Keratinocyte (primary cell): ENCODE results near the gene OR56A4. TPM values are rescaled to one million over a fixed set of nuclear protein-coding genes. Genes with fewer than 3 reads are reported as not detected.
"Not testable (repeated sequence)": the region's sequence is repeated elsewhere in the genome, so short reads cannot be mapped to it uniquely, and the experiment has no call there.

ENCODE experiments used
- DNase-seq: peaks from one replicate; pipeline ENCODE4 v3.0.0-alpha.2; 2011; ENCODE audit warnings: low read depth, missing footprints, low spot score
- FAIRE-seq: peaks from 2 replicates; lab custom pipeline; 2011; peaks lifted over from hg19 to GRCh38; lab: Jason Lieb, UNC
- H2AFZ ChIP-seq: 2 replicates; pipeline ENCODE4 v1.6.0; 2012; ENCODE audit warnings: low read length, control low read depth, inconsistent platforms; ENCODE audit not compliant: control insufficient read depth
- H3K27ac ChIP-seq: 2 replicates; pipeline ENCODE4 v1.5.1; 2011; ENCODE audit warnings: low read length; ENCODE audit not compliant: control insufficient read depth, insufficient read depth
- H3K27me3 ChIP-seq: 3 replicates; pipeline ENCODE4 v1.6.0; 2011; ENCODE audit warnings: low read length; ENCODE audit not compliant: control insufficient read depth, insufficient read depth; ENCODE audit errors: extremely low read depth
- H3K36me3 ChIP-seq, 2 experiments: 2 replicates in 1 of 2; 3 replicates in 1 of 2; pipeline ENCODE4 v1.5.1; 2011; ENCODE audit warnings: low read length in 2 of 2, mild to moderate bottlenecking in 1 of 2; ENCODE audit not compliant: control insufficient read depth in 2 of 2, insufficient read depth in 2 of 2; ENCODE audit errors: extremely low read depth in 1 of 2
- H3K4me1 ChIP-seq: 3 replicates; pipeline ENCODE4 v1.5.1; 2011; ENCODE audit warnings: low read length; ENCODE audit not compliant: control insufficient read depth, insufficient read depth; ENCODE audit errors: extremely low read depth
- H3K4me2 ChIP-seq: 3 replicates; pipeline ENCODE4 v1.6.0; 2011; ENCODE audit warnings: low read depth, low read length; ENCODE audit not compliant: control insufficient read depth, insufficient read depth; ENCODE audit errors: extremely low read depth
- H3K4me3 ChIP-seq, 3 experiments: fragments of 200-600 bp in 1 of 3; sonication (generic) in 1 of 3; 2 replicates in 2 of 3; 3 replicates in 1 of 3; pipeline ENCODE4 v1.5.1; 2011 to 2016; ENCODE audit warnings: low read length in 3 of 3, mild to moderate bottlenecking in 3 of 3, control low read depth in 2 of 3, inconsistent platforms in 1 of 3, low read depth in 1 of 3, mixed read lengths in 1 of 3, mixed run types in 1 of 3, moderate library complexity in 1 of 3; ENCODE audit not compliant: control insufficient read depth in 2 of 3, insufficient read depth in 2 of 3; ENCODE audit errors: extremely low read depth in 1 of 3
- H3K79me2 ChIP-seq: 2 replicates; pipeline ENCODE4 v1.6.0; 2012; ENCODE audit warnings: low read length; ENCODE audit not compliant: control insufficient read depth, insufficient read depth
- H3K9ac ChIP-seq: 3 replicates; pipeline ENCODE4 v1.6.0; 2011; ENCODE audit warnings: low read length; ENCODE audit not compliant: control insufficient read depth, insufficient read depth; ENCODE audit errors: extremely low read depth
- H3K9me1 ChIP-seq: 3 replicates; pipeline ENCODE4 v1.6.0; 2011; ENCODE audit warnings: low read length; ENCODE audit not compliant: control insufficient read depth, insufficient read depth; ENCODE audit errors: extremely low read depth
- H3K9me3 ChIP-seq: 2 replicates; pipeline ENCODE4 v1.5.1; 2012; ENCODE audit warnings: low read depth, low read length; ENCODE audit not compliant: control insufficient read depth
- H4K20me1 ChIP-seq: 3 replicates; pipeline ENCODE4 v1.6.0; 2011; ENCODE audit warnings: low read length; ENCODE audit not compliant: control insufficient read depth, insufficient read depth; ENCODE audit errors: extremely low read depth
- CTCF ChIP-seq, 3 experiments: IDR thresholded peaks in 1 of 3; conservative IDR thresholded peaks in 1 of 3; optimal IDR thresholded peaks in 1 of 3; 2 replicates in 2 of 3; 3 replicates in 1 of 3; pipeline versions ENCODE3 to v1.5.1; 2011; ENCODE audit warnings: low read length in 3 of 3, mild to moderate bottlenecking in 3 of 3, moderate library complexity in 2 of 3, control low read depth in 1 of 3, inconsistent platforms in 1 of 3; ENCODE audit not compliant: insufficient read depth in 2 of 3; ENCODE audit errors: extremely low read depth in 1 of 3
- EZH2 ChIP-seq: IDR thresholded peaks from one replicate; pipeline ENCODE4 v1.6.1; 2012; ENCODE audit warnings: inconsistent platforms, mild to moderate bottlenecking, low read length, moderate library complexity
- dilution Hi-C: fragments of 300-500 bp; cut with MboI; formaldehyde crosslinking; loops from one replicate; pipeline ENCODE4 v1.7.0; 2020; ENCODE audit warnings: low sequenced_read_pairs; ENCODE audit not compliant: extremely low pct_ligation_motif_present
- polyA plus RNA-seq, 5 experiments: library from polyadenylated mRNA; depleted of rRNA in 3 of 5; stranded (reverse) in 3 of 5; stranded (forward) in 1 of 5; unstranded in 1 of 5; fragments of >200 nt; gene quantifications; 1 replicate in 1 of 5; 2 replicates in 3 of 5; 3 replicates in 1 of 5; pipeline versions ENCODE4 v1.2.1 to v1.2.3, GENCODE V29; 2011 to 2012; ENCODE audit warnings: missing spikeins in 2 of 5, low read depth in 1 of 5, low replicate concordance in 1 of 5

The OR56A4 gene
- polyA plus RNA-seq, 1 donor (not counting 4 experiments of a cell fraction or from before 2014, with no cell fraction given), result not detected

GRCh38 chr11:5967708-5968107 lies 39.0 kb downstream of the OR56A4 start:
- no peak overlapping the region for H3K9ac ChIP-seq
- no peak overlapping the region for H2AFZ ChIP-seq
- H3K9me1 ChIP-seq, result no peaks in the 10 kb centered on the region
- H3K79me2 ChIP-seq, result no peaks in the 10 kb centered on the region
- DNase-seq (no peak), FAIRE-seq (no peak)
- no peaks in the 10 kb centered on the region for H3K36me3 ChIP-seq
- H3K27ac ChIP-seq, result no peak overlapping the region
- H4K20me1 ChIP-seq, result no peaks in the 10 kb centered on the region
- dilution Hi-C loops, result no loop called here
- TF ChIP-seq EZH2 (no peak), CTCF (optimal IDR thresholded peaks at IDR 0.05 in 1 of 3, IDR thresholded peaks at IDR 0.05 in 1 of 3, conservative IDR thresholded peaks at IDR 0.05 in 1 of 3; ENCODE audit: extremely low read depth in 1 of 3, insufficient read depth in 2 of 3, low read length in 3 of 3) (no peak)
- H3K4me1 ChIP-seq, result no peaks in the 10 kb centered on the region
- H3K27me3 ChIP-seq, result no peaks in the 10 kb centered on the region
- H3K4me3 ChIP-seq, result no peak overlapping the region
- no peaks in the 10 kb centered on the region for H3K9me3 ChIP-seq
- H3K4me2 ChIP-seq, result no peak overlapping the region

- DNase-seq (no peak), FAIRE-seq (no peak)
- H3K36me3 ChIP-seq, result no peaks in the 10 kb centered on the region
- no peaks in the 10 kb centered on the region for H4K20me1 ChIP-seq
- no peaks in the 10 kb centered on the region for H3K9me3 ChIP-seq
- no peaks in the 10 kb centered on the region for H3K9me1 ChIP-seq
- H3K4me3 ChIP-seq, result no peak overlapping the region
- H3K4me1 ChIP-seq, result no peaks in the 10 kb centered on the region
- dilution Hi-C loops, result no loop called here
- H3K27ac ChIP-seq, result no peak overlapping the region
- H3K9ac ChIP-seq, result no peak overlapping the region
- TF ChIP-seq CTCF (optimal IDR thresholded peaks at IDR 0.05 in 1 of 3, IDR thresholded peaks at IDR 0.05 in 1 of 3, conservative IDR thresholded peaks at IDR 0.05 in 1 of 3; ENCODE audit: extremely low read depth in 1 of 3, insufficient read depth in 2 of 3, low read length in 3 of 3) (no peak), EZH2 (no peak)
- H3K4me2 ChIP-seq, result no peak overlapping the region
- H2AFZ ChIP-seq, result no peak overlapping the region
- no peaks in the 10 kb centered on the region for H3K79me2 ChIP-seq
- no peaks in the 10 kb centered on the region for H3K27me3 ChIP-seq
Observed at GRCh38 chr11:5966958-5967357, 39.8 kb downstream of the OR56A4 start.

- FAIRE-seq, H3K27me3 ChIP-seq, H4K20me1 ChIP-seq, dilution Hi-C loops, H3K9me3 ChIP-seq, H3K79me2 ChIP-seq, H3K36me3 ChIP-seq, DNase-seq, H2AFZ ChIP-seq, H3K4me1 ChIP-seq, H3K4me3 ChIP-seq, H3K9ac ChIP-seq, H3K4me2 ChIP-seq, H3K27ac ChIP-seq, H3K9me1 ChIP-seq: not testable (repeated sequence)
Observed at GRCh38 chr11:5960704-5961320, 45.9 kb downstream of the OR56A4 start.
